Inferior parietal cortex (tissue), 1 donor: ENCODE measurements around the gene P2RY6.
A peak's percentile ranks its signal among the peaks of the same experiment; 100 is the strongest.

ENCODE experiments used
- DNase-seq: peaks from one replicate; pipeline ENCODE4 v3.0.0-alpha.2; 2016; ENCODE audit errors: extremely low spot score

The P2RY6 gene

DNA sequence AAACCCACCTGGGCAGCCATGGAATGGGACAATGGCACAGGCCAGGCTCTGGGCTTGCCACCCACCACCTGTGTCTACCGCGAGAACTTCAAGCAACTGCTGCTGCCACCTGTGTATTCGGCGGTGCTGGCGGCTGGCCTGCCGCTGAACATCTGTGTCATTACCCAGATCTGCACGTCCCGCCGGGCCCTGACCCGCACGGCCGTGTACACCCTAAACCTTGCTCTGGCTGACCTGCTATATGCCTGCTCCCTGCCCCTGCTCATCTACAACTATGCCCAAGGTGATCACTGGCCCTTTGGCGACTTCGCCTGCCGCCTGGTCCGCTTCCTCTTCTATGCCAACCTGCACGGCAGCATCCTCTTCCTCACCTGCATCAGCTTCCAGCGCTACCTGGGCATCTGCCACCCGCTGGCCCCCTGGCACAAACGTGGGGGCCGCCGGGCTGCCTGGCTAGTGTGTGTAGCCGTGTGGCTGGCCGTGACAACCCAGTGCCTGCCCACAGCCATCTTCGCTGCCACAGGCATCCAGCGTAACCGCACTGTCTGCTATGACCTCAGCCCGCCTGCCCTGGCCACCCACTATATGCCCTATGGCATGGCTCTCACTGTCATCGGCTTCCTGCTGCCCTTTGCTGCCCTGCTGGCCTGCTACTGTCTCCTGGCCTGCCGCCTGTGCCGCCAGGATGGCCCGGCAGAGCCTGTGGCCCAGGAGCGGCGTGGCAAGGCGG is 24.5 kb downstream of the P2RY6 start:
- DNase-seq, result no peak

DNA sequence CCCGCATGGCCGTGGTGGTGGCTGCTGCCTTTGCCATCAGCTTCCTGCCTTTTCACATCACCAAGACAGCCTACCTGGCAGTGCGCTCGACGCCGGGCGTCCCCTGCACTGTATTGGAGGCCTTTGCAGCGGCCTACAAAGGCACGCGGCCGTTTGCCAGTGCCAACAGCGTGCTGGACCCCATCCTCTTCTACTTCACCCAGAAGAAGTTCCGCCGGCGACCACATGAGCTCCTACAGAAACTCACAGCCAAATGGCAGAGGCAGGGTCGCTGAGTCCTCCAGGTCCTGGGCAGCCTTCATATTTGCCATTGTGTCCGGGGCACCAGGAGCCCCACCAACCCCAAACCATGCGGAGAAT is 25.1 kb downstream of the P2RY6 start:
- no peak for DNase-seq

DNA sequence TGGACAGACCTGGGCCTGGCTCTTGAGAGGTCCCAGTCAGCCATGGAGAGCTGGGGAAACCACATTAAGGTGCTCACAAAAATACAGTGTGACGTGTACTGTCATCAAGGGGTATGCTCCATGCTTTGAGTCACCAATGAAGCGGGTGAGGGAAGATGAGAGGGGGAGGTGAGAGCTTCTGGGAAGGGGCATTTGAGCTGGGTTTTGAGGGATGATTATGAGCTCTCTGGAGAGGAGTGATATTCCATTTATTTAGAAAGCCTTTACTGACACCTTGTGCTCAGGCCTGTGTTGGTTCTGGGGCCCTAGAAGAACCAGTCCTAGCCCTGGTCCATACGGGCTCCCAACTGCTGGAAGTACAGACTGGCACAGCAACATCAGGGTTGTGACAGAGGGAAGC is 25.6 kb downstream of the P2RY6 start:
- no peak for DNase-seq

DNA sequence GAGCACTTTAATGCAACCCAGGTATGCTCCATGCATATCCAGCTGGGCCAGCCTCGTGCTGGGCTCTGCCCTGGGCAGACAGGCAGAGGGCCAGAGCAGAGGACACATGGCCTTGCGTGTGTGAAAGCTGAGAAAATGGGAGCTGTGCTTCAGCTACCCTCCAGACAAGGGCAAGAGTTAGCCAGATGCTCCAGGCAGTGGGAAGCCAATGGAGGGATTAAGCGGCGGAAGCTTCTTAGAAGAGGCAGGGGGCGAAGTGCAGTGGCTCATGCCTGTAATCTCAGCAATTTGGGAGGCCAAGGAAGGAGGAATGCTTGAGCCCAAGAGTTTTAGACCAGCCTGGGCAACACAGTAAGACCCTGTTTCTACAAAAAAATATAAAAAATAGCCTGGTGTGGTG is 26.1 kb downstream of the P2RY6 start:
- no peak for DNase-seq

DNA sequence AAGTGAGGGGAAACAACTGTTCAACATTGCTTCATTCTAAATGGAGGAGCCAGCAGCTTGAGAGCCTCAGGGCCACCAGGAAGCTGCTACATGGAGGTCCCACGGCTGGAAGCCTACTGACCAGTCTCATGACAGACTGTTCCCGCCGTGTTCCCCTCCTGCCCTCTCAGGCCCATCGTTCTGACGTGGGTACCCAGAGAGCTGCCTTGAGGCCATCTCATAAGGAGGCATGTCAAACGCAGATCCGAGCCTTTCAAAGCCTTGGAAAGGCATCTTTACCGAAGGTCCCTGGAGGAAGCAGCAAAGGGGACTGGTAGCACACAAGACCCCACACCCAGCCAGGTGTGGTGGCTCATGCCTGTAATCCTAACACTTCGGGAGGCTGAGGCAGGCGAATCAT is 27.6 kb downstream of the P2RY6 start:
- no peak for DNase-seq

DNA sequence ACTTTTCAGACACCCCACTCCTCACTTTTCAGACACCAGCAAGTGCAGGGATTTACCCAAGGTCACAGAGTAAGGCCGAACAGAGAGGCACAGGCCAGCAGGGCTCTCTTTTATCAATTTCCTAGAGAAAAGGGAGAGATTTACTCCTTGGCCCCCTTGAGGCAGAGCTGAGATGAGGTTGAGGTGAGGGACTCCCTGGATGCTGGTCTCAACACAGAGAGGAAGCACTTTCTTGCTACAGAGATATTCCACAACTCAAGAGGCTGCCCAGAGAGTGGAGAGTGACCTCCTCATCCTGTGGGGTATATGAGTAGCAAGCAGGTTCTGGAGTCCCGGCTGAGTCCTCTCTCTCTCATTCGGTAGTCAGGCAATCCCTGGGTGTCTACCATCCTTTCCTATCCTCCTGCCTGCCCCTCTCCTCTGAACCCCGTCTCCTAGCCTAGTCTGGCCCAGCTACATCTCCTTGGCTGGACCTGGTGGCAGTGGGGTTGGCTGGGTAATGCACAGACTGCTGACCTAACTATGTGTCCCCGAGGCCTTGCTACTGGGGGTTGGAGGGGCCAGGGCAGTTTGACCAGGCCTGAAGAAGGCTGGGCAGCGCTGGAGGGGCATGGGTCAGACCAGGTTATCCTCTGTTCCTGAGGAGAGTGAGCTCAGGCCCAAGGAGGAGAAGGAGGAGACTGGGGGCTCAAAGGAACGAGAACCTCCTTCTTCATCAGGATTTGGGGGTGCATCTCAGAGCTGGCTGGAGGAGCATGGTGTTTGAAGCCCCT is 34.1 kb downstream of the P2RY6 start:
- DNase-seq, result no peak

DNA sequence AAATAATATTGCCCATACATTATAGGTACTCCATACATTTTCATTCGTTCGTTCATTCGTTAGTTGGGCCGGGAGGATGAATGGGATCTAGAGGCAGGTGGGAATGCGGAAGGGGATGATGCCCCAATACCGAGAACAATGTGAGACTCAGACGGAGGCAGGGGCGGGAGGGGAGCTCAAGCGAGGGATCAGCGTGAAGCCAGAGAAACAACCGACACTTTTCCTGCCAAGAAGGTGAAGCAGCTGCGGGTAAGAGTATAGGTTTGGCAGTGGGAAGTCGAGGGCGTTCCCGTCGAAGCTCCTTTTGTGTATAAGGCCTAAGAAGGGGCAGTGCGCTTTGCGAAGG is 34.8 kb downstream of the P2RY6 start:
- DNase-seq, result no peak

DNA sequence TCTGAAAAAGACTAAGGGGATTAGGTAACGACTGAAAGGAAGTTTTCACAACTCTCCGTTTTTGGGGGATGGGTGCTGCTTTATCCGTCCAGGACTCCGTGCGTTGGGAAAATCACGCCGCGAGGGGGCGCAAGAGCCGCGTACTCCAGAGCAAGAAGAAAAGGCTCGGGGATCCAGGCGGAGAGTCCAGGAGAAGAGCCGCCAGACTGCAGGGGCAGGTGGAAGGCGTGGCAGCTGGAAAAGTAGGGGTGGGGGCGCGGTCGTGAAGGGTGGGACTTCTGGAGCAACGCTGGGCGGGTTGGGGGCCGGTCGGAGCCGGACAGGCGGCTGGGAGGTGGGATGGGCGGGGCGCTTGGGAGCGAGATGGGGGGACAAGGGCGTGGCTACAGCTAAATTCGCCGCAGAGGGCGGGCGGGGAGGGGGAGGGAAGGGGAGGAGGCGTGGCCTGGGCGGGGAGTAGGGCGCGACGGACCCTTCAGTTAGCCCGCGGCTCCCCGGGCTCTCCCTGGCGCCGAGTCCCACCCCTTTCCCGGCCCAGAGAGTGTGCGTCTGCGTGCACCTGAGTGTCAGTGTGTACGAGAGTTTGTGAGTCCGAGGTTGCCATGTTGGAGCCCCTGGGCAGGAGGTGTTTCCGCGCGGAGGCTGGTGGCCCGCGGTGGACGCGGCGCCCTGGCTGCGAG is 35.3 kb downstream of the P2RY6 start:
- peak; percentile 93 for DNase-seq

DNA sequence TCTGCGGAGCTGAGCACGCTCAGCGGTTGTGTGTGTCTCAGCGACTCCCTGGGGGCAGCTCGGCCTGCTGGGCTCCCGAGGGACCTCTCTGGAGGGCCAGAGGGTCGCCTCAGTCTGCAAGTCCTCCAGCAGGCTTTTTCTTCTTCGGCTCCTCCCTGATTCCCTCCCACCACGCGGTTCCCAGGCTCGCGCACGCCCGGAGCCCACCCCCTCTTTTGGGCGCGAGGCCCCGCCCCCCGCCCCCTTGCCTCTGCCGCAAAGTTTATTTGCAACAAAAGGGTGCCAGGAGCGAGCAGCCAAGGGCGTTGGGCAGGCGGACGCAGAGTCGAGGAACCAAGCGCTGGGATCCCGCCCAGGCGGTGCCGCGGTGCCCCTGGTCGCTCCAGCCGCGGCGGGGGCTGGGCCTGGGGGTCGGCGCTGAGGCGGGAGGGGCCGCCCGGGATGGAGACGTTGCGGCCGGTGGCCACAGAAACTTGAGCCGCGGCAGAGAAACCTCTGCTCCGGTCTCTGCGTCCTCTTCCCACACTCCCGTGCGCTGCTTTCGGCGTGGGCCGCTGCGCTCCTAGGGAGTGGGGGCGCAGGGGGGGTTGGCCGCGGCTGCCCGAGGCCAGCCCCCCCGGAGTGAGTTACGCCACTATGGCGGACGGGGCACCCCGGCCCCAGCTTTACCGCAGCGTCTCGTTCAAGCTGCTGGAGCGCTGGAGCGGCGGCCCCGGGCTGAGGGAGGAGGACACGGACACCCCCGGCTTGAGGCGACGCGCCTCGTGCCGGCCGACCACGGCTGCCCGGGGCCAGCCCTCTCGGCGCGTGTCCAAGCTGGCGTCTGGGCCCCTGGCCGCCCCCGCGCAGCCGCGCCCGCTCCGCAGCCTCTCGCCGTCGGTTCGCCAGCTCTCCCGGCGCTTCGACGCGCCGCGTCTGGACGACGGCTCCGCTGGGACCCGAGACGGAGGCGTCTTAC is 36.1 kb downstream of the P2RY6 start, which contains the start of gene ARHGEF17:
ARHGEF17 (plus strand) TSS at position 274 of the 958 bp plus-strand sequence; CDS start at position 637, 363 bp downstream.
- DNase-seq, result no peak

DNA sequence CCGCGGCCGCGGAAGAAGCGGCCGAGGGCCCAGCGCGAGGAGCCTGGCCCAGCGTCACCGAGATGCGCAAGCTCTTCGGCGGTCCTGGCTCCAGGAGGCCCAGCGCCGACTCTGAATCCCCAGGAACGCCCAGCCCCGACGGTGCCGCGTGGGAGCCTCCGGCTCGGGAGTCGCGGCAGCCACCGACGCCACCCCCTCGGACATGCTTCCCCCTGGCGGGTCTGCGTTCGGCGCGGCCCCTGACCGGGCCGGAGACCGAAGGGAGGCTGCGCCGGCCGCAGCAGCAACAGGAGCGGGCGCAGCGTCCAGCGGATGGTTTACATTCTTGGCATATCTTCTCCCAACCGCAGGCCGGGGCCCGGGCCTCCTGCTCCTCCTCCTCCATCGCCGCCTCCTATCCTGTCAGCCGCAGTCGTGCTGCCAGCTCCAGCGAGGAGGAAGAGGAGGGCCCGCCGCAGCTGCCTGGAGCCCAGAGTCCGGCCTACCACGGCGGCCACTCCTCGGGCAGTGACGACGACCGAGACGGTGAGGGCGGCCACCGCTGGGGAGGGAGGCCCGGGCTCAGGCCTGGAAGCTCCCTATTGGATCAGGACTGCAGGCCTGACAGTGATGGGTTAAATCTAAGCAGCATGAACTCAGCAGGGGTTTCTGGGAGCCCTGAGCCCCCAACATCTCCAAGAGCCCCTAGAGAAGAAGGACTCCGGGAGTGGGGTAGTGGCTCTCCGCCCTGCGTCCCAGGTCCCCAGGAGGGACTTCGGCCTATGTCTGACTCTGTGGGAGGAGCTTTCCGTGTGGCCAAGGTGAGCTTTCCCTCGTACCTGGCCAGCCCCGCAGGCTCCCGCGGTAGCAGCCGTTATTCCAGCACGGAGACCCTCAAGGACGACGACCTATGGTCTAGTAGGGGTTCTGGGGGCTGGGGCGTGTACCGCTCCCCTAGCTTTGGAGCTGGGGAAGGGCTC is 37.1 kb downstream of the P2RY6 start:
- no peak for DNase-seq

DNA sequence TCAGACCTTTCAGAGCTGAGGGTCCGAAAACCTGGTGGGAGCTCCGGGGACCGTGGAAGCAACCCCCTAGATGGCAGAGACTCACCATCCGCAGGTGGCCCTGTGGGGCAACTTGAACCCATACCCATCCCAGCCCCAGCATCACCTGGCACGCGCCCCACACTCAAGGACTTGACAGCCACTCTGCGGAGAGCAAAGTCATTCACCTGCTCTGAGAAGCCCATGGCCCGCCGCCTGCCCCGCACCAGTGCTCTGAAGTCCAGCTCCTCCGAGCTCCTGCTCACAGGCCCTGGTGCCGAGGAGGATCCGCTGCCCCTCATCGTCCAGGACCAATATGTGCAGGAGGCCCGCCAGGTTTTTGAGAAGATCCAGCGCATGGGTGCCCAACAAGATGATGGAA is 37.9 kb downstream of the P2RY6 start:
- DNase-seq, result no peak

DNA sequence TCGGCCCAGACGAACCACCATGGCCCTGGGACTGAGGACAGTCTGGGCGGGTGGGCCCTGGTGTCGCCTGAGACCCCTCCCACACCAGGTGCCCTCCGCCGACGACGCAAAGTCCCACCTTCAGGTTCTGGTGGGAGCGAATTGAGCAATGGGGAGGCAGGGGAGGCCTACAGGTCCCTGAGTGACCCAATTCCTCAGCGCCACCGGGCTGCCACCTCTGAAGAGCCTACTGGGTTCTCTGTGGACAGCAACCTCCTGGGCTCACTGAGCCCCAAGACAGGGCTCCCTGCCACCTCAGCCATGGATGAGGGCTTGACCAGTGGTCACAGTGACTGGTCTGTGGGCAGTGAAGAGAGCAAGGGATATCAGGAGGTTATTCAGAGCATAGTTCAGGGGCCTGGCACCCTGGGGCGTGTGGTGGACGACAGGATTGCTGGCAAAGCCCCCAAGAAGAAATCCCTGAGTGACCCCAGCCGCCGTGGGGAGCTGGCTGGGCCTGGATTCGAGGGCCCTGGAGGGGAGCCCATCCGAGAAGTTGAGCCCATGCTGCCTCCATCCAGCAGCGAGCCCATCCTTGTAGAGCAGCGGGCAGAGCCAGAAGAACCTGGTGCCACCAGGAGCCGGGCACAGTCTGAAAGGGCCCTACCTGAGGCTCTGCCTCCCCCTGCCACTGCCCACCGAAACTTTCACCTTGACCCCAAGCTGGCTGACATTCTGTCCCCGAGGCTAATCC is 38.7 kb downstream of the P2RY6 start:
- DNase-seq, result no peak

DNA sequence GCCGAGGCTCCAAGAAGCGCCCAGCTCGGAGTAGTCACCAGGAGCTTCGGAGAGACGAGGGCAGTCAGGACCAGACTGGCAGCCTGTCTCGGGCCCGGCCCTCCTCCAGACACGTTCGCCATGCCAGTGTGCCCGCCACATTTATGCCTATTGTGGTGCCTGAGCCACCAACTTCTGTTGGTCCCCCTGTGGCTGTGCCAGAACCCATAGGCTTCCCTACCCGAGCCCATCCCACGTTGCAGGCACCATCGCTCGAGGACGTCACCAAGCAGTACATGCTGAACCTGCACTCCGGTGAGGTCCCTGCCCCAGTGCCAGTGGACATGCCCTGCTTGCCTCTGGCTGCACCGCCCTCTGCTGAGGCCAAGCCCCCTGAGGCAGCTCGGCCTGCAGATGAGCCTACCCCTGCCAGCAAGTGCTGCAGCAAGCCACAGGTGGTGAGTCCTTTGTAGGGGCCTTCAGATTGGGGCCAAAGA is 39.3 kb downstream of the P2RY6 start:
- no peak for DNase-seq

DNA sequence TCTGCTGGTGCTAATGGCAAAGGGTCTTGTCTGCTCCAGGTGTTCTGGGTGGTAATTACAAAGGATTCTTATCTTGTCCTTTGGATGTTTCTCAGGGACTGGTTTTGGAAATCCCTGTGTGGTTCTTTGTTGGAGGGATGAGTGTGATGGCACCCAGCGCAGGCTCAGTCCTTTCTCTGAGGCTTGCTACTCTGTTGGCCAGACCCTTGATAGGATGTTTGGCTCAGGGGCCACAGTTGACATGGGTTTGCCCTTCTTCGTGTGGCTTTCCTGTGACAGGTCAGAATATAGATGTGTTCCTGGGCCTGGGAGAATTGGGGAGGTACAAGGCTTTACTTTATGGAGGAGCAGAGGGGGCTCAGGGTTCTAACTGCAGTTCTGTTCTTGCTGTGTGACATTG is 39.9 kb downstream of the P2RY6 start:
- DNase-seq, result no peak

DNA sequence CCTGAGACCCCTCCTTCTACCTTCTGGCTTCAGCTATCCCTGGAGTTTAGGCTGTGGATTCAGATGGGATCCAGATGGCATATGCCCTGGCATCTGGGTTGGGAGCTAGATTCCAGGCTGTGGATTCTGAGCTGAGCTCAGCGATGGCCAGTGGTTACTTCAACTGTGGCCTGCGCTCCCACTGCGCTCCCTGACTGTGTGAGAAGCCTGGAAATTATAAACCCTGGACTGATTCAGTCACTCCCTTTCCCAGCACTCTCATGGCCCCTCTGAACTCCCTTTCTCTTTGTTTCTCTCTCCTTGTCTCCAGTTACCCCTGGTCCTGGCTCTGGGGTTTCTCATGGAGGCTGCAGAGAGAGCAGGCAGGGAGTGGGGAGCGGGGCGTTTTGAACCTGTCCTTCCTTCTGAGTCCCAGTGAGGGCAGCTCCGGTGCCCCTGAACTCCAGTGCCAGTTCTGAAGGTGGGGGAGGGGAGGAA is 40.8 kb downstream of the P2RY6 start:
- DNase-seq, result no peak

DNA sequence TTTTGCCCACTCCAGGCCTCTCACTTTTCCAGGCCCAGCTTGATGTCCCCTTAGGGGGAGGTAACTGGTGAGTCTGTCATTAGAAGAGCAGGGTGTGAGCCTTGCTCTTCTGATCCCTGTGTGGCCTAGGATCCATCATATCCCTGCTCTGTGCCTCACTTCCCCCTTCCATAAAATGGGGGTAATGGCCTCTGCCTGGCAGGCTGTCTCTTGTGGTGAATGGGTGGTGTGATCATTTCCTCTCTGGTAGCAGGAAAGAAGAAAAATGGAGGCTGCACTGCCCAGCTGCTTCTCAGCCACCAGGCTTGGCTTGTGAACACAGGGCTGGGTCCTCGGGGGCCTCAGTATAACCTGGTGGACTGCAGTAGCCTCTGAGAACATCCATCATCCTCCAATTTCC is 41.5 kb downstream of the P2RY6 start:
- no peak for DNase-seq

DNA sequence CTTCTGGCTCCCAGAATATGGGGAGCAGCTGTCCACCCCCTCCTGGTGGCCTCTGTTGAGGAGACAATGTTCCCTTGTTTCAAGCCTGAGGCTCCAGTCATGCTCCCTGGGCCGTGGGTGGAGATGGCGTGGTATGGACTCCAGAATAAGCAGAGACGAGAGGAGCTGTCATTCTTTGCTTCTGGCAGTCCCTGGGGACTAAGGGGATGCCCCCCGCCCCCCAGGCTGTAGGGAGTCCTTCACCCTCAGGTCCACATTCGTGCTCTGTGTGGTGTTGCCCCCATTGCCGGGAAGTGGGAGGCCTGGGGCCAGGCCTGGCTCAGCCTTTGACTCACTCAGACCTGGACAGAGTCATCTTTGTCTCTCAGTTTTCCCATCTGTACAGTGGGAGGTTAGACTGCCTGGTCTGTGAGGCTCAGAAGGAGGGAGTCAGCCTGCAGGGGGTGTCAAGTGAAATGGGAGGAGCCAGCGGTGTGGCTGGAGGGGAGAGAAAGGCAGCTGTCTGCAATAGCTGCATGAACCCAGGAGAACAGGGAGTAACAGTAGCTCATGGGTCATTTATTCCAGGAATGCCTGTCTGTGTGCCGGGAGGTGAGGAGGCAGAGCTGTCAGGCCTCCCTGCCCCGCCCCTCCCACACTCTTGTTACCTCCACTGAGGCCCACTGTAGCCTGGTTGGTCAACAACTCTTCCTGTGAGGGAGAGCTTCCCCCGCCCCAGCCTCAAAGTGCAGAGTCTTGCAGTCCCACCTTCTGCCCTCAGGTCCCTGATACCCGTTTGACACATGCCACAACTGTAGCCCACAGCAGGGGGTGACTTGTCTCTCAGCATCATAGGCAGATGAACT is 42.2 kb downstream of the P2RY6 start:
- peak; percentile 66 for DNase-seq

DNA sequence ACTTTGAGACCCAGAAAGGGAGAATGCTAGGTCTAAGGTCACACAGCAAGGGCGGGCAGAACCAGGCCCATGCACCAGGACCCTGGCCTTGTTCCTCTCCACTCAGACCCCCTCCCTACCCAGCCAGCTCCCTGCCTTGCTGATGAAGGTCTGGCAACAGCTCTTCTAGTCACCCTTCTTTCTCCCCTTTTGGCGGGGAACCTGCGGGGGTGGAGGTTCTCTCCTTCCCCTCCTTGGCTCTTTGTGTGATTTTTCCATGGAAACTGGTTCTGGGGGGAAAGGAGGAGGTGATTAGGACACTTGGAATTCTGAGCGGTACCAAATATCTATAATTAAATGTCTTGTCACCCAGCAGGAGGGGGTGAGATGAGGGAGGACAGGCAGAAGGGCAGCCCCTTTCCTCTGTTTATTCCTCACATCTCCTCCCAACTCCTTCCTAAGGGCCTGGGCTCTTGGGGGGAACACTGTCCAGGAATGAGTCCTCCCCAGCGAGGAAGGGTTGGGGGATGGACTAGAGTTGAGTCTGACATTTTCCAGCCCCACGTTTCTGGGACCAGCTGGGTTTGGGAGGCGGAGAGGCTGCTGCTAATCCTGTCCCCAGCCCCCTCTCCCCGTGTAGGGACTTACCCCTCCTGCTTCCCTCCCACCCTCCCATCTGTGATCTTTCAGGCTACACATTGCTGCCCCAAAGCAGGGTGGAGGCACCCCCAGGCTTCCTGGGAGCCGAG is 43.3 kb downstream of the P2RY6 start:
- no peak for DNase-seq
